Measurements from ENCODE around the gene TSLP. TPM values are rescaled to one million over a fixed set of nuclear protein-coding genes. Genes with fewer than 3 reads are reported as not detected.
A peak's percentile ranks its signal among the peaks of the same experiment; 100 is the strongest.

The TSLP gene
- total and polyA plus RNA-seq, 9 of the 15 experiments (the other 6 are each of a cell fraction or from before 2014, with no cell fraction given), result 0.09 to 2.8 (median 1.2) TPM

DNA sequence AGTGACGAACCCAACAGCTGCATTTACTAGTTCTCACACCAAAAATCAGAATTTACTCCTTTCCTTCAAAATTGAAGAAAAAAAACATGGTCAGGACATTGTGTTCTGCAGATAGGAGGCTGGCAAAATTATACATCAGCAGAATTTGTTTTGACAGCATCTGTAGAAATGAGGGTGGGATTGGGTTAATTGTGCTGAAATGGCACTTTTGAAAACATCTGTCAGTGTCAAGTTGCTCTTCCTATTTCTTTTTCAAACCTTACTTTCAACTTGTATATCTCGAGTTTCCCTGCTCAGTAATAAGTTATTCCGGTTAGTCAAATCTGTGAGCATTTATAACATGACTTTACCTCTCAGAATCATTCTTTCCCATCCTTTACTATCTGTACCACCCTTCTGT is 40.4 kb downstream of the TSLP start (continued):
- TF ChIP-seq, protein P1, sequence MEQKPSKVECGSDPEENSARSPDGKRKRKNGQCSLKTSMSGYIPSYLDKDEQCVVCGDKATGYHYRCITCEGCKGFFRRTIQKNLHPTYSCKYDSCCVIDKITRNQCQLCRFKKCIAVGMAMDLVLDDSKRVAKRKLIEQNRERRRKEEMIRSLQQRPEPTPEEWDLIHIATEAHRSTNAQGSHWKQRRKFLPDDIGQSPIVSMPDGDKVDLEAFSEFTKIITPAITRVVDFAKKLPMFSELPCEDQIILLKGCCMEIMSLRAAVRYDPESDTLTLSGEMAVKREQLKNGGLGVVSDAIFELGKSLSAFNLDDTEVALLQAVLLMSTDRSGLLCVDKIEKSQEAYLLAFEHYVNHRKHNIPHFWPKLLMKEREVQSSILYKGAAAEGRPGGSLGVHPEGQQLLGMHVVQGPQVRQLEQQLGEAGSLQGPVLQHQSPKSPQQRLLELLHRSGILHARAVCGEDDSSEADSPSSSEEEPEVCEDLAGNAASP (IDR thresholded peaks at IDR 0.05), result no peak
- peak; percentile 81 for TF ChIP-seq MAFG (tag; conservative IDR thresholded peaks at IDR 0.05)
- peak; percentile 91 for TF ChIP-seq ZNF316 (IDR thresholded peaks at IDR 0.05)
- no peak for TF ChIP-seq KLF6 (CRISPR knock-in tag; IDR thresholded peaks at IDR 0.05; ENCODE audit: borderline replicate concordance)

- FAIRE-seq (no peak), DNase-seq (ENCODE audit: extremely low read depth in 1 of 4, low spot score in 3 of 4) (no peak), ATAC-seq (no peak)
- H3K27ac ChIP-seq (ENCODE audit: extremely low read depth, low read depth, low read length), result no peak overlapping the region
- no peak overlapping the region for H2AFZ ChIP-seq (ENCODE audit: low read depth, low read length)
- no peaks in the 10 kb centered on the region for H3K9me3 ChIP-seq (replicated peaks; ENCODE audit: control insufficient read depth, insufficient read depth, low read depth, low read length)
- H3K9me1 ChIP-seq (ENCODE audit: control insufficient read depth, insufficient read depth, low read length), result no peaks in the 10 kb centered on the region
- CTCF ChIA-PET (ENCODE audit: low intra/inter-chr PET ratio), result interaction anchor here (0.6 kb wide), 1 partner anchor 10 kb away, joined by 3 read pairs; no protein-coding TSS in a partner anchor
- BruUV-seq (replicated peaks), result no TSS peak
- peaks cover 2% of the 10 kb centered on the region; the same call in 1 of the 3 replicates for H3K79me2 ChIP-seq (ENCODE audit: control insufficient read depth, insufficient read depth, low read length)
- no peak overlapping the region for H3K4me2 ChIP-seq (ENCODE audit: insufficient read depth, low read length)
- no peaks in the 10 kb centered on the region for H4K20me1 ChIP-seq (replicated peaks; ENCODE audit: control insufficient read depth, insufficient read depth, low read length)
- H3K4me3 ChIP-seq, result no peak overlapping the region
- H3K9ac ChIP-seq (ENCODE audit: insufficient read depth in 1 of 2, low read depth in 2 of 2, low read length in 2 of 2), result no peak overlapping the region
- peaks cover 90% of the 10 kb centered on the region for H3K36me3 ChIP-seq (ENCODE audit: control insufficient read depth, insufficient read depth, low read length)
- WGBS (ENCODE audit: insufficient coverage, low coverage, missing lambda C conversion rate), result 94% methylated on average over 3 of the region's 3 CpGs
- intact Hi-C loops (cut with micrococcal nuclease), result no loop called here
- POLR2A ChIA-PET, result interaction anchor here (0.8 to 1.1 kb wide), 2 partner anchors 10 to 11 kb away, joined by 3 read pairs; no protein-coding TSS in a partner anchor
- H3K4me1 ChIP-seq (replicated peaks in 1 of 2; ENCODE audit: control insufficient read depth in 2 of 2, insufficient read depth in 2 of 2, low read length in 2 of 2), result no peaks in the 10 kb centered on the region
- in situ Hi-C loops (cut with MboI), result loop anchor here (25.0 kb wide), 1 partner anchor 376 kb away; the partner anchor contains the start of genes SLC25A46 and TMEM232
- no peaks in the 10 kb centered on the region for H3K27me3 ChIP-seq (ENCODE audit: control insufficient read depth in 2 of 2, insufficient read depth in 2 of 2, low read length in 2 of 2)
- TF ChIP-seq, protein P2, sequence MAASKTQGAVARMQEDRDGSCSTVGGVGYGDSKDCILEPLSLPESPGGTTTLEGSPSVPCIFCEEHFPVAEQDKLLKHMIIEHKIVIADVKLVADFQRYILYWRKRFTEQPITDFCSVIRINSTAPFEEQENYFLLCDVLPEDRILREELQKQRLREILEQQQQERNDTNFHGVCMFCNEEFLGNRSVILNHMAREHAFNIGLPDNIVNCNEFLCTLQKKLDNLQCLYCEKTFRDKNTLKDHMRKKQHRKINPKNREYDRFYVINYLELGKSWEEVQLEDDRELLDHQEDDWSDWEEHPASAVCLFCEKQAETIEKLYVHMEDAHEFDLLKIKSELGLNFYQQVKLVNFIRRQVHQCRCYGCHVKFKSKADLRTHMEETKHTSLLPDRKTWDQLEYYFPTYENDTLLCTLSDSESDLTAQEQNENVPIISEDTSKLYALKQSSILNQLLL (CRISPR knock-in tag; IDR thresholded peaks at IDR 0.05; ENCODE audit: borderline replicate concordance), result no peak
- TF ChIP-seq GABPA (tag; conservative IDR thresholded peaks at IDR 0.05; ENCODE audit: low read depth) (no peak), THRB (CRISPR knock-in tag; conservative IDR thresholded peaks at IDR 0.05) (no peak), TRIM28 (IDR thresholded peaks at IDR 0.05) (no peak), ESRRA (IDR thresholded peaks at IDR 0.05; ENCODE audit: borderline replicate concordance, low read depth) (no peak), ZNF512 (tag; IDR thresholded peaks at IDR 0.05) (no peak), SMAD4 (CRISPR knock-in tag; conservative IDR thresholded peaks at IDR 0.05) (no peak), CBFA2T2 (conservative IDR thresholded peaks at IDR 0.05) (no peak), TAF9B (IDR thresholded peaks at IDR 0.05; ENCODE audit: partially characterized antibody) (no peak), ZKSCAN3 (CRISPR knock-in tag; IDR thresholded peaks at IDR 0.05) (no peak), CBX2 (IDR thresholded peaks at IDR 0.05; ENCODE audit: insufficient read depth, low read length, poor library complexity, severe bottlenecking) (no peak), ZNF57 (CRISPR knock-in tag; IDR thresholded peaks at IDR 0.05) (no peak), ZNF75A (CRISPR knock-in tag; IDR thresholded peaks at IDR 0.05) (no peak)
Observed at GRCh38 chr5:111113678-111114077, 42.2 kb downstream of the TSLP start.
